HepG2 (cell line): Measurements from ENCODE around the gene TPM1. TPM values are rescaled to one million over a fixed set of nuclear protein-coding genes. Genes with fewer than 3 reads are reported as not detected.

Experiments
- ATAC-seq: fragments of 200-7000 bp; cut with Tn5 transposase; 3 replicates; pipeline ENCODE4 v1.9.1; 2020; ENCODE audit warnings: mild to moderate bottlenecking, moderate library complexity
- BruUV-seq: library from RNA; stranded (reverse); fragments of 400-500 nt; replicated peaks from 2 replicates; lab custom pipeline; 2021; lab: Mats Ljungman, UMichigan
- CTCF ChIA-PET: fragments of 300-600 bp; formaldehyde crosslinking; extraction: SDS; loops from one replicate; lab custom pipeline; 2021; ENCODE audit warnings: low total read pairs, inconsistent platforms, low intra/inter-chr PET ratio; lab: Yijun Ruan, JAX
- POLR2A ChIA-PET: fragments of 350-600 bp; sonication (Branson Sonifier 250); formaldehyde crosslinking; loops from one replicate; lab custom pipeline; 2020; ENCODE audit warnings: antibody characterized with exemption, inconsistent platforms; lab: Yijun Ruan, JAX
- DNase-seq: peaks from one replicate; pipeline ENCODE4 v3.0.0-alpha.2; 2015; ENCODE audit warnings: low spot score
- FAIRE-seq: peaks from 3 replicates; lab custom pipeline; 2011; peaks lifted over from hg19 to GRCh38; lab: Jason Lieb, UNC
- H2AFZ ChIP-seq: one replicate; pipeline ENCODE4 v1.6.1; 2011; ENCODE audit warnings: low read length, inconsistent platforms
- H3K27ac ChIP-seq: fragments of 300-600 bp; 3 replicates; pipeline ENCODE4 v1.8.0; 2011; ENCODE audit warnings: mixed run types, mild to moderate bottlenecking, mixed read lengths, low read length, inconsistent platforms; ENCODE audit not compliant: insufficient read depth; ENCODE audit errors: extremely low read length
- H3K27me3 ChIP-seq, 2 experiments: fragments of 200-600 bp in 1 of 2; 2 replicates in 1 of 2; 3 replicates in 1 of 2; pipeline versions ENCODE4 v1.6.0 to v1.8.0; 2011; ENCODE audit warnings: low read length in 2 of 2, mild to moderate bottlenecking in 2 of 2, moderate library complexity in 2 of 2, inconsistent platforms in 1 of 2; ENCODE audit not compliant: insufficient read depth in 2 of 2, control insufficient read depth in 1 of 2
- H3K36me3 ChIP-seq, 2 experiments: fragments of 200-600 bp in 1 of 2; replicated peaks in 1 of 2; 2 replicates in 1 of 2; 3 replicates in 1 of 2; pipeline versions ENCODE4 v1.5.1 to v1.8.0; 2011; ENCODE audit warnings: low read length in 2 of 2, inconsistent platforms in 1 of 2; ENCODE audit not compliant: insufficient read depth in 2 of 2, control insufficient read depth in 1 of 2
- H3K4me1 ChIP-seq: 2 replicates; pipeline ENCODE4 v1.5.1; 2012; ENCODE audit warnings: low read length, inconsistent platforms; ENCODE audit not compliant: insufficient read depth
- H3K4me2 ChIP-seq: 2 replicates; pipeline ENCODE4 v1.6.0; 2011; ENCODE audit warnings: low read depth, low read length, inconsistent platforms
- H3K4me3 ChIP-seq, 3 experiments: fragments of 200-600 bp in 1 of 3; sonication (generic), shearing (Covaris generic) in 1 of 3; replicated peaks in 1 of 3; 2 replicates each; pipeline ENCODE4 v1.5.1; 2011 to 2016; ENCODE audit warnings: low read length in 3 of 3, inconsistent platforms in 2 of 3, low read depth in 2 of 3, mild to moderate bottlenecking in 2 of 3, control low read depth in 1 of 3, mixed read lengths in 1 of 3; ENCODE audit not compliant: insufficient read depth in 1 of 3
- H3K79me2 ChIP-seq: one replicate; pipeline ENCODE4 v1.6.1; 2011; ENCODE audit warnings: low read length, inconsistent platforms; ENCODE audit not compliant: insufficient read depth
- H3K9ac ChIP-seq: 2 replicates; pipeline ENCODE4 v1.6.0; 2011; ENCODE audit warnings: mild to moderate bottlenecking, low read depth, low read length, inconsistent platforms; ENCODE audit not compliant: insufficient read depth
- H3K9me3 ChIP-seq: 2 replicates; pipeline ENCODE4 v1.5.1; 2012; ENCODE audit warnings: mild to moderate bottlenecking, low read length
- H4K20me1 ChIP-seq: 2 replicates; pipeline ENCODE4 v1.6.0; 2011; ENCODE audit warnings: inconsistent platforms, mild to moderate bottlenecking, low read length, moderate library complexity; ENCODE audit not compliant: insufficient read depth
- E2F2 ChIP-seq: sonication (generic); formaldehyde crosslinking; IDR thresholded peaks from 2 replicates; pipeline ENCODE4 v1.4.0; 2020; ENCODE audit warnings: missing genetic modification reagents, borderline replicate concordance
- MZF1 ChIP-seq: sonication (generic); formaldehyde crosslinking; IDR thresholded peaks from 2 replicates; pipeline ENCODE4 v1.8.1; 2023; ENCODE audit warnings: mild to moderate bottlenecking, missing genetic modification reagents, borderline replicate concordance
- WIZ ChIP-seq: sonication (generic); formaldehyde crosslinking; IDR thresholded peaks from 2 replicates; pipeline ENCODE4 v1.5.1; 2020; ENCODE audit warnings: mild to moderate bottlenecking, missing genetic modification reagents
- ZGPAT ChIP-seq: IDR thresholded peaks from 2 replicates; pipeline ENCODE4 v1.6.1; 2016; ENCODE audit warnings: mild to moderate bottlenecking
- ZMYM4 ChIP-seq: sonication (generic); formaldehyde crosslinking; IDR thresholded peaks from 2 replicates; pipeline ENCODE4 v1.8.1; 2023; ENCODE audit warnings: mild to moderate bottlenecking, missing genetic modification reagents
- ZSCAN31 ChIP-seq: sonication (generic); formaldehyde crosslinking; IDR thresholded peaks from 2 replicates; pipeline ENCODE4 v1.5.0; 2020; ENCODE audit warnings: low read depth, mild to moderate bottlenecking, missing genetic modification reagents
- WGBS: methylation state at CpG from one replicate; pipeline ENCODE4 v1.1.6; 2017; ENCODE audit warnings: low lambda C conversion rate; 5-methylcytosine and 5-hydroxymethylcytosine counted together
- in situ Hi-C: cut with HindIII; loops from 2 replicates; pipeline ENCODE4 v1.10.0; 2017; ENCODE audit warnings: low pct_unique_long_range_greater_than_20kb; ENCODE audit not compliant: extremely low pct_ligation_motif_present
- intact Hi-C: fragments of 100-400 bp; cut with micrococcal nuclease; formaldehyde crosslinking; loops from one replicate; pipeline ENCODE4 v1.10.0; 2022; ENCODE audit not compliant: unreplicated experiment
- polyA plus RNA-seq, 8 experiments: library from polyadenylated mRNA; depleted of rRNA in 3 of 8; stranded (reverse) in 7 of 8; unstranded in 1 of 8; fragments of >200 nt; fragmentation: Illumina TruSeq in 4 of 8; extraction: Trizol in 4 of 8; gene quantifications; 2 replicates each; pipeline versions ENCODE4 v1.2.1 to v1.2.3, GENCODE V29; 2011 to 2016; ENCODE audit warnings: low read depth in 4 of 8, missing spikeins in 1 of 8, mixed read lengths in 1 of 8; ENCODE audit not compliant: insufficient read depth in 1 of 8
- total RNA-seq, 5 experiments: library from RNA; depleted of rRNA; stranded (reverse); fragments of >200 nt; fragmentation: Illumina TruSeq; extraction: Trizol; gene quantifications; 2 replicates each; pipeline ENCODE4 v1.2.3, GENCODE V29; 2016; ENCODE audit warnings: low read depth in 1 of 5

The TPM1 gene
- total and polyA plus RNA-seq, 2 of the 13 experiments (the other 11 are each of a cell fraction or from before 2014, with no cell fraction given), result 98.9 to 109 TPM

- Histone ChIP-seq H3K27me3 (no peaks in the 10 kb centered on the region), H2AFZ (no peak overlapping the region), H3K9ac (no peak overlapping the region), H3K27ac (no peak overlapping the region), H3K4me2 (no peak overlapping the region), H4K20me1 (no peaks in the 10 kb centered on the region), H3K79me2 (no peaks in the 10 kb centered on the region), H3K9me3 (no peaks in the 10 kb centered on the region), H3K36me3 (no peaks in the 10 kb centered on the region), H3K4me3 (no peak overlapping the region), H3K4me1 (peaks cover 76% of the 10 kb centered on the region)
- no peak for ATAC-seq
- TF ChIP-seq ZMYM4 (CRISPR knock-in tag), result no peak
- no peak for TF ChIP-seq E2F2 (CRISPR knock-in tag)
- TF ChIP-seq ZSCAN31 (CRISPR knock-in tag), result no peak
- TF ChIP-seq ZGPAT (CRISPR knock-in tag), result no peak
- no peak for TF ChIP-seq MZF1
- TF ChIP-seq WIZ (CRISPR knock-in tag), result no peak
- no peak for DNase-seq
- FAIRE-seq, result no peak
- ChIA-PET CTCF (no interaction called here), POLR2A (interaction anchor here (0.7 to 1.1 kb wide), 3 partner anchors 24 to 29 kb away, joined by 3 to 4 read pairs (median 3); partner anchors contain the start of gene TPM1)
- intact Hi-C loops, result loop anchor here (10.0 kb wide), 1 partner anchor 124 kb away; no protein-coding TSS in a partner anchor
- in situ Hi-C loops, result no loop called here
- BruUV-seq, result no TSS peak
- 63% methylated on average over 1 of the region's 1 CpG for WGBS
These were observed 23.9 kb upstream of the TPM1 start for GRCh38 chr15:63018639-63019038.
